PC-9 (cell line): ENCODE results near the gene NFKB2. TPM values are rescaled to one million over a fixed set of nuclear protein-coding genes. Genes with fewer than 3 reads are reported as not detected.

Experiments used
- BruUV-seq: library from RNA; stranded (reverse); fragments of 400-500 nt; replicated peaks from 2 replicates; lab custom pipeline; 2021; lab: Mats Ljungman, UMichigan
- CTCF ChIA-PET: fragments of 300-600 bp; sonication (Branson Sonifier 250); formaldehyde crosslinking; loops from one replicate; lab custom pipeline; 2022; ENCODE audit warnings: antibody characterized with exemption; lab: Charles Lee
- POLR2A ChIA-PET: fragments of 300-600 bp; sonication (Branson Sonifier 250); formaldehyde crosslinking; loops from one replicate; lab custom pipeline; 2022; ENCODE audit warnings: antibody characterized with exemption; ENCODE audit not compliant: unreplicated experiment; lab: Charles Lee
- DNase-seq, 2 experiments: peaks; one replicate each; pipeline versions ENCODE4 v3.0.0 to v3.0.0-alpha.2; 2015 to 2022; ENCODE audit warnings: mixed read lengths in 1 of 2
- H2AFZ ChIP-seq: fragments of 200-600 bp; sonication (generic); 2 replicates; pipeline ENCODE4 v1.8.1; 2017; ENCODE audit warnings: antibody characterized with exemption
- H3F3A ChIP-seq: fragments of 200-600 bp; sonication (generic); 2 replicates; pipeline ENCODE4 v1.8.1; 2017; ENCODE audit warnings: antibody characterized with exemption, mild to moderate bottlenecking, low read depth; ENCODE audit not compliant: insufficient read depth
- H3K27ac ChIP-seq: fragments of 200-600 bp; sonication (generic); 2 replicates; pipeline ENCODE4 v1.6.1; 2016; ENCODE audit warnings: mixed run types
- H3K27me3 ChIP-seq: fragments of 200-600 bp; sonication (generic); 2 replicates; pipeline ENCODE4 v1.6.1; 2016; ENCODE audit warnings: low read depth, mixed run types; ENCODE audit not compliant: insufficient read depth
- H3K36me3 ChIP-seq: fragments of 200-600 bp; sonication (generic); 2 replicates; pipeline ENCODE4 v1.6.1; 2016; ENCODE audit warnings: low read depth, mixed run types
- H3K4me1 ChIP-seq: fragments of 200-600 bp; sonication (generic); replicated peaks from 2 replicates; pipeline ENCODE4 v1.6.1; 2016; ENCODE audit warnings: mixed run types; ENCODE audit not compliant: insufficient read depth
- H3K4me2 ChIP-seq: fragments of 200-600 bp; sonication (generic); 2 replicates; pipeline ENCODE4 v1.6.1; 2017; ENCODE audit warnings: mixed run types
- H3K4me3 ChIP-seq: fragments of 200-600 bp; sonication (generic); 2 replicates; pipeline ENCODE4 v1.6.1; 2016; ENCODE audit warnings: mixed run types
- H3K79me2 ChIP-seq: fragments of 200-600 bp; sonication (generic); 2 replicates; pipeline ENCODE4 v1.6.1; 2017; ENCODE audit warnings: low read depth, mixed run types
- H3K9me2 ChIP-seq: fragments of 200-600 bp; sonication (generic); 2 replicates; pipeline ENCODE4 v1.8.1; 2017; ENCODE audit warnings: mild to moderate bottlenecking; ENCODE audit not compliant: insufficient read depth
- H3K9me3 ChIP-seq: fragments of 200-600 bp; sonication (generic); 2 replicates; pipeline ENCODE4 v1.8.1; 2016; ENCODE audit warnings: low read depth; ENCODE audit not compliant: insufficient read depth
- H4K20me1 ChIP-seq: fragments of 200-600 bp; sonication (generic); 2 replicates; pipeline ENCODE4 v1.8.1; 2017; ENCODE audit not compliant: insufficient read depth
- EZH2 ChIP-seq: fragments of 200-600 bp; sonication (generic); IDR thresholded peaks from 2 replicates; pipeline ENCODE4 v1.8.0; 2017; ENCODE audit warnings: antibody characterized with exemption, low read depth
- intact Hi-C: fragments of 100-400 bp; cut with micrococcal nuclease; formaldehyde crosslinking; loops from one replicate; pipeline ENCODE4 v1.10.0; 2022; ENCODE audit not compliant: unreplicated experiment
- total RNA-seq: library from RNA; stranded (reverse); gene quantifications from 2 replicates; pipeline ENCODE4 v1.2.3, GENCODE V29; 2021
- TF ChIP-seq, protein P1 (sequence below): fragments of 200-600 bp; sonication (generic); conservative IDR thresholded peaks from 2 replicates; pipeline ENCODE4 v1.6.1; 2017; ENCODE audit warnings: mixed run types, antibody characterized with exemption, mild to moderate bottlenecking, moderate library complexity

NFKB2 gene
- total RNA-seq, 1 experiment from 2014 or later, result 26.3 TPM

GRCh38 chr10:102352066-102352715 is 43.3 kb upstream of the NFKB2 start:
- Histone ChIP-seq H2AFZ (no peak overlapping the region), H3K27ac (no peak overlapping the region), H3K9me3 (no peaks in the 10 kb centered on the region), H3K9me2 (no peaks in the 10 kb centered on the region), H3F3A (no peaks in the 10 kb centered on the region), H3K36me3 (no peaks in the 10 kb centered on the region), H3K27me3 (no peaks in the 10 kb centered on the region), H4K20me1 (no peaks in the 10 kb centered on the region), H3K79me2 (no peaks in the 10 kb centered on the region), H3K4me1 (no peaks in the 10 kb centered on the region), H3K4me2 (no peak overlapping the region), H3K4me3 (no peak overlapping the region)
- no peak for TF ChIP-seq EZH2
- TF ChIP-seq, protein P1, sequence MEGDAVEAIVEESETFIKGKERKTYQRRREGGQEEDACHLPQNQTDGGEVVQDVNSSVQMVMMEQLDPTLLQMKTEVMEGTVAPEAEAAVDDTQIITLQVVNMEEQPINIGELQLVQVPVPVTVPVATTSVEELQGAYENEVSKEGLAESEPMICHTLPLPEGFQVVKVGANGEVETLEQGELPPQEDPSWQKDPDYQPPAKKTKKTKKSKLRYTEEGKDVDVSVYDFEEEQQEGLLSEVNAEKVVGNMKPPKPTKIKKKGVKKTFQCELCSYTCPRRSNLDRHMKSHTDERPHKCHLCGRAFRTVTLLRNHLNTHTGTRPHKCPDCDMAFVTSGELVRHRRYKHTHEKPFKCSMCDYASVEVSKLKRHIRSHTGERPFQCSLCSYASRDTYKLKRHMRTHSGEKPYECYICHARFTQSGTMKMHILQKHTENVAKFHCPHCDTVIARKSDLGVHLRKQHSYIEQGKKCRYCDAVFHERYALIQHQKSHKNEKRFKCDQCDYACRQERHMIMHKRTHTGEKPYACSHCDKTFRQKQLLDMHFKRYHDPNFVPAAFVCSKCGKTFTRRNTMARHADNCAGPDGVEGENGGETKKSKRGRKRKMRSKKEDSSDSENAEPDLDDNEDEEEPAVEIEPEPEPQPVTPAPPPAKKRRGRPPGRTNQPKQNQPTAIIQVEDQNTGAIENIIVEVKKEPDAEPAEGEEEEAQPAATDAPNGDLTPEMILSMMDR, result peak; percentile 87
- BruUV-seq, result no TSS peak
- intact Hi-C loops, result loop anchor here (2.0 kb wide), 1 partner anchor 183 kb away; no protein-coding TSS in a partner anchor
- ChIA-PET CTCF (interaction anchor here (0.5 to 1.4 kb wide), 5 partner anchors 38 to 183 kb away, joined by 3 to 9 read pairs (median 5); no protein-coding TSS in a partner anchor), POLR2A (no interaction called here)
- peak in 1 of 2 experiments; percentile 41 for DNase-seq

DNA sequence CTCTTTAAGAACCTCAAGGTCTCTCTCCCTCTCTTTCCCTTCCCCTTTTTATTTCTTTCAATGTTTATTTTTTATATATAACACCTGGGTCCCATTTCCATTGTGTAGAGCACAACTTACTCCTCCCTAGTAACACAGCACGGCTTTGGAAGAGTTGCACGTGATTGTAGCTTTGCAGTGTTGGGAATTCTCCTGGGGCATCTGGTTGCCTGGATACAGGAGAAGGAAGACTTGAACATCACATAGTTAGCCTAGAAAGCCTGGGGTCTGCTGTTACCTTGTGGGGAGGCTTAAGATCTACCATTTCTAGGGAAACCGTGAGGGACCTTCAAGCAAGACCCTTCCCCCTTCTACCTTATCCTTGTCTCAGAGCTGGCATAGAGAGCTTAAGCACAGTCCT is 41.1 kb upstream of the NFKB2 start:
- BruUV-seq, result no TSS peak
- CTCF ChIA-PET, result no interaction called here
- intact Hi-C loops, result no loop called here

GRCh38 chr10:102358712-102359382 is 36.7 kb upstream of the NFKB2 start:
- intact Hi-C loops, result no loop called here
- Histone ChIP-seq H3K4me3 (no peak overlapping the region), H3K27me3 (no peaks in the 10 kb centered on the region), H3F3A (no peaks in the 10 kb centered on the region), H3K4me2 (no peak overlapping the region), H3K9me3 (no peaks in the 10 kb centered on the region), H3K36me3 (no peaks in the 10 kb centered on the region; the same call in 1 of the 2 replicates), H3K9me2 (no peaks in the 10 kb centered on the region), H3K4me1 (no peaks in the 10 kb centered on the region), H4K20me1 (no peaks in the 10 kb centered on the region), H2AFZ (no peak overlapping the region), H3K79me2 (no peaks in the 10 kb centered on the region), H3K27ac (no peak overlapping the region)
- ChIA-PET POLR2A (no interaction called here), CTCF (no interaction called here)
- DNase-seq, result no peak
- TF ChIP-seq, protein P1, result no peak
- BruUV-seq, result no TSS peak

More for the DNA sequence above, 41.1 kb upstream of the NFKB2 start:
- no peaks in the 10 kb centered on the region for H3K27me3 ChIP-seq
- TF ChIP-seq, protein P1, result no peak
- TF ChIP-seq EZH2, result no peak
- no peaks in the 10 kb centered on the region for H3K36me3 ChIP-seq
- POLR2A ChIA-PET, result no interaction called here
- H3K4me2 ChIP-seq, result no peak overlapping the region
- no peaks in the 10 kb centered on the region for H3K9me2 ChIP-seq
- H4K20me1 ChIP-seq, result no peaks in the 10 kb centered on the region
- H3F3A ChIP-seq, result no peaks in the 10 kb centered on the region
- H3K79me2 ChIP-seq, result no peaks in the 10 kb centered on the region
- no peak overlapping the region for H2AFZ ChIP-seq
- no peak overlapping the region for H3K27ac ChIP-seq
- DNase-seq, result no peak
- H3K4me3 ChIP-seq, result no peak overlapping the region
- no peaks in the 10 kb centered on the region for H3K4me1 ChIP-seq
- no peaks in the 10 kb centered on the region for H3K9me3 ChIP-seq
